ENCODE results near the gene MYO16.

DNA sequence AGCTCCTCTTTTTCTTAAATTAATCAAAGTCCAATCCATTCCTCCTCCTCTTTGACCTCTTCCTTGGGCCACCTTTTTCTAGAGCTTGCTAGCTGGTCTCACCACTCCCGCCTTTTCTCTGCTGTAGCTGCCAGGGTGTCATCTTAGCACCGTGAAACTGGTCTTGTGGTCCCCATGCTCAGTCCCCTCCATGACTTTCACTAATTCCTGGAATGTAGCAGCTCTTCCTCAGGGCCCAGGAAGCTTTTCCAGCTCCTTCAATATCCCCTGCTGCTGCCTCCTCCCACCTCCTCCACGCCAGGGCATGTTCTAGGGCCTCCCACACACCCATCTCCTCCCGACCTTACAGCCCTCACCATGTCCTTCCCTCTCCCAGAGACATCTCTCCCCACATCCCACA is 222.2 kb downstream of the MYO16 start:
- TF ChIP-seq, protein P1, sequence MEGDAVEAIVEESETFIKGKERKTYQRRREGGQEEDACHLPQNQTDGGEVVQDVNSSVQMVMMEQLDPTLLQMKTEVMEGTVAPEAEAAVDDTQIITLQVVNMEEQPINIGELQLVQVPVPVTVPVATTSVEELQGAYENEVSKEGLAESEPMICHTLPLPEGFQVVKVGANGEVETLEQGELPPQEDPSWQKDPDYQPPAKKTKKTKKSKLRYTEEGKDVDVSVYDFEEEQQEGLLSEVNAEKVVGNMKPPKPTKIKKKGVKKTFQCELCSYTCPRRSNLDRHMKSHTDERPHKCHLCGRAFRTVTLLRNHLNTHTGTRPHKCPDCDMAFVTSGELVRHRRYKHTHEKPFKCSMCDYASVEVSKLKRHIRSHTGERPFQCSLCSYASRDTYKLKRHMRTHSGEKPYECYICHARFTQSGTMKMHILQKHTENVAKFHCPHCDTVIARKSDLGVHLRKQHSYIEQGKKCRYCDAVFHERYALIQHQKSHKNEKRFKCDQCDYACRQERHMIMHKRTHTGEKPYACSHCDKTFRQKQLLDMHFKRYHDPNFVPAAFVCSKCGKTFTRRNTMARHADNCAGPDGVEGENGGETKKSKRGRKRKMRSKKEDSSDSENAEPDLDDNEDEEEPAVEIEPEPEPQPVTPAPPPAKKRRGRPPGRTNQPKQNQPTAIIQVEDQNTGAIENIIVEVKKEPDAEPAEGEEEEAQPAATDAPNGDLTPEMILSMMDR (conservative IDR thresholded peaks at IDR 0.05; ENCODE audit: low read depth, low read length): no peak
- no peak for TF ChIP-seq EZH2 (IDR thresholded peaks at IDR 0.05; ENCODE audit: borderline replicate concordance, low read depth, low read length, poor library complexity, severe bottlenecking)
